HEK293 (cell line): ENCODE data around the gene ZFP62.

Experiments used
- CTCF ChIA-PET: fragments of 350-600 bp; formaldehyde crosslinking; extraction: SDS; loops from one replicate; lab custom pipeline; 2021; ENCODE audit warnings: antibody characterized with exemption; lab: Yijun Ruan, JAX
- POLR2A ChIA-PET: fragments of 300-600 bp; formaldehyde crosslinking; extraction: SDS; loops from one replicate; lab custom pipeline; 2020; ENCODE audit warnings: antibody characterized with exemption, inconsistent platforms; lab: Yijun Ruan, JAX
- H3K27ac ChIP-seq: fragments of 200-500 bp; sonication (Bioruptor generic); 2 replicates; pipeline ENCODE4 v1.5.1; 2014; ENCODE audit warnings: low read depth, low read length, control low read depth, inconsistent platforms; ENCODE audit errors: extremely low read depth
- H3K36me3 ChIP-seq, 2 experiments: fragments of 200-500 bp in 1 of 2; sonication (Bioruptor generic) in 1 of 2; 1 replicate in 1 of 2; 2 replicates in 1 of 2; pipeline ENCODE4 v1.5.1; 2014 to 2017; ENCODE audit warnings: inconsistent platforms in 2 of 2, low read length in 2 of 2; ENCODE audit not compliant: control insufficient read depth in 2 of 2, insufficient read depth in 1 of 2
- H3K4me1 ChIP-seq: fragments of 200-500 bp; sonication (Bioruptor generic); 2 replicates; pipeline ENCODE4 v1.5.1; 2014; ENCODE audit warnings: mild to moderate bottlenecking, low read length, inconsistent platforms; ENCODE audit not compliant: control insufficient read depth, insufficient read depth
- H3K4me3 ChIP-seq: 2 replicates; pipeline ENCODE4 v1.5.1; 2011; ENCODE audit warnings: low read depth, mild to moderate bottlenecking, control low read depth, low read length, moderate library complexity
- H3K9me3 ChIP-seq: fragments of 200-500 bp; sonication (Bioruptor generic); 2 replicates; pipeline ENCODE4 v1.5.1; 2014; ENCODE audit warnings: low read depth, low read length, inconsistent platforms; ENCODE audit not compliant: control insufficient read depth, insufficient read depth
- GLI4 ChIP-seq: fragments of 450-650 bp; formaldehyde crosslinking; IDR thresholded peaks from 2 replicates; pipeline ENCODE4 v1.5.1; 2016; ENCODE audit warnings: missing biosample characterization, missing genetic modification characterization
- KLF10 ChIP-seq: fragments of 450-650 bp; IDR thresholded peaks from 2 replicates; pipeline ENCODE4 v1.5.1; 2018; ENCODE audit warnings: missing biosample characterization, mild to moderate bottlenecking, missing genetic modification characterization
- MYNN ChIP-seq: fragments of 450-650 bp; formaldehyde crosslinking; IDR thresholded peaks from 2 replicates; pipeline ENCODE4 v1.5.1; 2016; ENCODE audit warnings: missing biosample characterization, missing genetic modification characterization, borderline replicate concordance
- REST ChIP-seq: fragments of 450-650 bp; formaldehyde crosslinking; IDR thresholded peaks from 2 replicates; pipeline ENCODE4 v1.5.1; 2016; ENCODE audit warnings: missing biosample characterization, missing genetic modification characterization
- SALL2 ChIP-seq: fragments of 450-650 bp; formaldehyde crosslinking; IDR thresholded peaks from 2 replicates; pipeline ENCODE4 v1.5.0; 2017; ENCODE audit warnings: missing biosample characterization, mild to moderate bottlenecking, missing genetic modification characterization, borderline replicate concordance
- ZBTB1 ChIP-seq: fragments of 450-650 bp; formaldehyde crosslinking; IDR thresholded peaks from 2 replicates; pipeline ENCODE4 v1.5.1; 2016; ENCODE audit warnings: missing biosample characterization, missing genetic modification characterization
- ZBTB11 ChIP-seq: fragments of 450-650 bp; formaldehyde crosslinking; conservative IDR thresholded peaks from 2 replicates; pipeline ENCODE4 v1.5.1; 2016; ENCODE audit warnings: low read depth, missing biosample characterization, missing genetic modification characterization
- ZBTB8A ChIP-seq: fragments of 450-650 bp; formaldehyde crosslinking; IDR thresholded peaks from 2 replicates; pipeline ENCODE4 v1.5.1; 2016; ENCODE audit warnings: missing biosample characterization, missing genetic modification characterization
- ZNF140 ChIP-seq: fragments of 450-650 bp; formaldehyde crosslinking; IDR thresholded peaks from 2 replicates; pipeline ENCODE4 v1.5.1; 2016; ENCODE audit warnings: missing biosample characterization, missing genetic modification characterization
- ZNF157 ChIP-seq: fragments of 450-650 bp; formaldehyde crosslinking; IDR thresholded peaks from 2 replicates; pipeline ENCODE4 v1.5.1; 2016; ENCODE audit warnings: missing biosample characterization, missing genetic modification characterization
- ZNF274 ChIP-seq, 2 experiments: fragments of 200-500 bp in 1 of 2; fragments of 450-650 bp in 1 of 2; sonication (Bioruptor generic) in 1 of 2; formaldehyde crosslinking in 1 of 2; IDR thresholded peaks; 2 replicates each; pipeline versions ENCODE4 v1.5.1 to v1.6.1; 2014 to 2016; ENCODE audit warnings: borderline replicate concordance in 1 of 2, inconsistent platforms in 1 of 2, low read length in 1 of 2, missing biosample characterization in 1 of 2, missing genetic modification characterization in 1 of 2
- ZNF394 ChIP-seq: fragments of 450-650 bp; formaldehyde crosslinking; IDR thresholded peaks from 2 replicates; pipeline ENCODE4 v1.5.1; 2016; ENCODE audit warnings: missing biosample characterization, missing genetic modification characterization, mild to moderate bottlenecking, moderate library complexity, borderline replicate concordance
- ZNF561 ChIP-seq: fragments of 450-650 bp; IDR thresholded peaks from 2 replicates; pipeline ENCODE4 v1.5.1; 2018; ENCODE audit warnings: missing biosample characterization, missing genetic modification characterization, borderline replicate concordance
- ZNF624 ChIP-seq: fragments of 450-650 bp; formaldehyde crosslinking; IDR thresholded peaks from 2 replicates; pipeline ENCODE4 v1.5.1; 2017; ENCODE audit warnings: missing biosample characterization, missing genetic modification characterization
- ZNF660 ChIP-seq: fragments of 450-650 bp; IDR thresholded peaks from 2 replicates; pipeline ENCODE4 v1.5.1; 2018; ENCODE audit warnings: missing biosample characterization, mild to moderate bottlenecking, missing genetic modification characterization
- ZNF776 ChIP-seq: fragments of 450-650 bp; formaldehyde crosslinking; IDR thresholded peaks from 2 replicates; pipeline ENCODE4 v1.5.0; 2017; ENCODE audit warnings: missing biosample characterization, missing genetic modification characterization, borderline replicate concordance

Gene ZFP62

GRCh38 chr5:180853121-180853847 is 7.8 kb downstream of the ZFP62 start:
- Histone ChIP-seq H3K4me1 (no peaks in the 10 kb centered on the region), H3K27ac (no peak overlapping the region), H3K36me3 (peaks cover 10 to 79% of the 10 kb centered on the region in 2 experiments), H3K9me3 (no peaks in the 10 kb centered on the region), H3K4me3 (no peak overlapping the region)
- ChIA-PET POLR2A (no interaction called here), CTCF (no interaction called here)
- TF ChIP-seq ZNF274 (IDR thresholded peaks at IDR 0.05; ENCODE audit: low read length) (no peak), ZNF274 (tag by site-specific recombination; IDR thresholded peaks at IDR 0.05; ENCODE audit: borderline replicate concordance) (no peak), ZBTB1 (tag by site-specific recombination) (no peak), SALL2 (tag by site-specific recombination) (no peak), ZNF776 (no peak), ZNF624 (no peak)

- POLR2A ChIA-PET: interaction anchor here (0.7 kb wide), 1 partner anchor 50 kb away, joined by 5 read pairs; no protein-coding TSS in a partner anchor
- Histone ChIP-seq H3K36me3 (peaks cover 5 to 83% of the 10 kb centered on the region in 2 experiments), H3K9me3 (no peaks in the 10 kb centered on the region), H3K27ac (no peak overlapping the region), H3K4me3 (no peak overlapping the region), H3K4me1 (no peaks in the 10 kb centered on the region)
- CTCF ChIA-PET: no interaction called here
- no peak for TF ChIP-seq ZNF140 (tag by site-specific recombination)
- TF ChIP-seq ZNF660 (tag by site-specific recombination): no peak
- no peak for TF ChIP-seq ZBTB8A
- no peak for TF ChIP-seq ZNF394 (tag by site-specific recombination)
- no peak for TF ChIP-seq REST (tag by site-specific recombination)
- TF ChIP-seq MYNN (tag by site-specific recombination): no peak
- no peak for TF ChIP-seq ZNF561 (tag by site-specific recombination)
- TF ChIP-seq GLI4 (tag by site-specific recombination): no peak
- TF ChIP-seq ZBTB11: no peak
- no peak for TF ChIP-seq ZNF157 (tag by site-specific recombination)
- no peak for TF ChIP-seq KLF10 (tag by site-specific recombination)
- TF ChIP-seq, all 188 proteins: peak for 0
Observed at GRCh38 chr5:180852495-180852894, 8.6 kb downstream of the ZFP62 start.
